Skeletal muscle cell (primary cell): ENCODE measurements around the gene MYMK.

ENCODE experiments used
- DNase-seq: peaks from one replicate; pipeline ENCODE4 v3.0.0-alpha.2; 2010; ENCODE audit warnings: low read depth
- H3K4me3 ChIP-seq: 2 replicates; pipeline ENCODE4 v1.5.1; 2011; ENCODE audit warnings: low read depth, mild to moderate bottlenecking, control low read depth, low read length, moderate library complexity

Gene MYMK

DNA sequence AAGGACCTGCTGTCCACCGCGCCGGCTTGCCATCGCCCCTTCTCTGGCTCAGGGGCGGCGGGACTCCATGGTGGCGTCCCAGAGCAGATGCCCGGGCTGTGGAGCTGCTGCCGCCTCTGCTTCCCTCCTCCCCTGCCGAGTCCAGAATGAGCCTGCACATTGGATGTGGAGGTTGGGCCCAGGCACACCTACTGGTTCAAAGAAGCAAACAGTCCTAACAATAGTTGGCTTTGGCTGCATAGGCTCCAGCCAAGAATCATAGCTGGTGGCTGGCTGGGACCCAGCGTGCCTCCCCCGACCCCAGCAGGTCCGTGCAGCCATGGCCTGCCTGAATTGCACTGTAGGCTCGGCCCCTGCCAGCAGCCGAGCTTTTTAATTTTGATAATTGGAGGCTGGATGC lies 35.6 kb upstream of the MYMK start:
- DNase-seq, result no peak
- no peak overlapping the region for H3K4me3 ChIP-seq

DNA sequence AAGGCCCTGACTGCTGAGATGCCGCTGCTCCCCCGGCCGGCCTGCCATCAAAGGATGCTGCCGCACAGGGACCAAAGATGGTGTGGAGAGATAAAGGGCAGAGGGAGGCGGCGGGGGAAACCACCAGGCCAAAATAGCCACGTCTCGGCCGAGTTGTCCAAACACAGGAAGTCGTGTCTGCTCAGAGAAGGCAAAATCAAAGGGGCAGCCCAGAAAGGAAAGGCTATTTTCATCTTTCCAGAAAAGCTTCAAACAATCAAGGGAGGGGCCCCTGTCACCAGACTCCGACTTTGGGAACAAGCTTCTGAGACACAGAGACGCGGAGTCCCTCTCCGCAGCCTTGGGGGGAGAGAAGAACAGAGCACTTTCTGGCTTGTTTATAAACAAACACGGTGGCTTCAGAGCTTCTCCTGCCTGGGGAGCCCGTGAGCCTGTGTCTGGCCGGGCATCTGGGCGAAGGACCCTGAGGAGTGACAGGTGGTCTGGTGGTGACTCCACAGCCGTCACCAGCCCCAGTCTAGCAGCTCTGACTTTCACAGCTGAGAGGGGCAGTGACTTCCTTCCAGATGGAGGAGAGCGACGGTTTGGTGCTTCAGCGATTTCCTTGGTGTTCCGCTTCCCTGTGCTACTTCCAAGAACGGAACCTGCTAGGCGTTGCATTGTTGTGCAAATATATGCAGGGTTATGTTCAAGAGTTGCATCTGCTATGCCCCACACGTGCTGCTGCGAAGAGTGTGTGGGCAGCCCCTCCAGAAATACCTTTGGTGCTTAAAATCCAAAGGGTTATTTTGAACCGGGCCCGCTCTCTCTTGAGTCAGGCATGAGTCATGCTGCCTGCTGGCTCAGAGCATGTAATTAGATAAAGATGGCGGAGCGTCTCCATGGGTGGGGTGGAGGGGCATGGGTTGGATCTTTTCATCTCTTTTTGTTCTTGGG lies 33.7 kb upstream of the MYMK start:
- no peak overlapping the region for H3K4me3 ChIP-seq
- peak; percentile 30 for DNase-seq

DNA sequence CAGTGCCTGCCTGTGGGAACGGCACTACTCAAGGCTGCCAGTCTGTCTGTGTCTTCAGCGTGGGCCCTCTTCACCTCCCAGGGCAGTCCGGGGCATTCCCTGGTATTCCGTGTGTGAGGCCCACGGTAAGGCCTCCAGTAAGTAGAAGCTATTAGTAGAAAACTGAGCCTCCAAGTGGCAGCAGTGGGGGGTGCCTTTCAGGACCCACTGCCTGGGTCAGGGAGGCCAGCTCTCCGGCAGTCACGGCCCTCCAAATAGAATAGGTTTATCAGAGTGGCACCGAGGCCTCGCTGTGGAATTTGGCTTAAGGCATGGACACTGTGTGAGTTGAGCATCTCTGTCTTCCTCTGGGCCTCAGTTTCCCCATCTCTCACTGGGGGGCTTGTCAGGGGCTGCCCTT lies 32.8 kb upstream of the MYMK start:
- DNase-seq, result no peak
- H3K4me3 ChIP-seq, result no peak overlapping the region

- DNase-seq, result no peak
- no peak overlapping the region for H3K4me3 ChIP-seq
Observed at GRCh38 chr9:133556354-133556753, 31.6 kb upstream of the MYMK start.

- no peak for DNase-seq
- H3K4me3 ChIP-seq, result no peak overlapping the region
Observed at GRCh38 chr9:133554729-133555128, 30.0 kb upstream of the MYMK start.

DNA sequence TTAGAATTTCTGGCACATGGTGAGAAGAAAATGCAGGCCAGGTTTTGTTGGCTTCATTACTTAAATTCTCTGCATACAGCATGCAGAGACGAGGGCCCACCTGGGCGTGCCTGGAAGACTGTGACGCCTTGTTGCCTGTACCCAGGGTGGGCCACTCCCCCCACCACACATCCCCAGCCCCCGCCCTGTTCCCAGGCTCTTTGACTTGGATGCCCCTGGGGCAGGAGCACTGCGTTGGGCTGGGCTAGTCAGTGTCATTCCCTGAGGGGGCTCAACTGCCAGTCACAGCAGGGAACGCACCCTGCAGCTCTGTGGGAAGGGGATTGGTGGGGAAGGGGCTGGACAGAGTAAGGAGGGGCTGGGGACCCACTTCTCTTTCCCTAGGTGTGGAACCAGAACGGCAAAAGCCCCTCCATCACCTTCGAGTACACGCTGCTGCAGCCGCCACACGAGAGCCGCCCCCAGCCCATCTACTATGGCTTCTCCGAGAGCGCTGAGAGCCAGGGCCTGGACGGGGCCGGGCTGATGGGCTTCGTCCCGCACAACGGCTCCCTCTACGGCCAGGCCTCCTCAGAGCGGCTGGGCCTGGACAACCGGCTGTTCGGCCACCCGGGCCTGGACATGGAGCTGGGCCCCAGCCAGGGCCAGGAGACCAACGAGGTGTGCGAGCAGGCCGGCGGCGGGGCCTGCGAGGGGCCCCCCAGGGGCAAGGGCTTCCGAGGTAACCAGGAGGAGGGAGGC lies 29.4 kb upstream of the MYMK start:
- no peak overlapping the region for H3K4me3 ChIP-seq
- DNase-seq, result no peak

DNA sequence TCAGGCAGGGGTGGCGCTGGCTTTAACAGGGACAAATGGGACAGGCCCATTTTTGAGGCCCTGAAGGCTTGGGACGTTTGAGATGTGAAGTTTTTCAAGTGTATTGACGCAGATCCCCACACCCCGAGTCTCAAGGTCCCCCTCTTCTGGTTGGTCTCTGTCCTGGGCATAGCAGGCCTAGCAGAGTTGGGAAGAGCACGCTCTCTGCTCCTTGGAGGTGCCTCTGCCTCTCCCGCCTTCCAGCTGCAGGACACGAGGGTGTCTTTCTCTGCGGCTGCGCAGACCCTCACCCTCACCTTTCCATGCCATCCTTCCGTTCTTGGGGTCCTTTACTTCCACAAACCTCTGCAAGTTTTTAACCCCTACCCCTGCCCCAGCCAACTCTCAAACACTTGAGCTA lies 28.4 kb upstream of the MYMK start:
- no peak overlapping the region for H3K4me3 ChIP-seq
- no peak for DNase-seq

DNA sequence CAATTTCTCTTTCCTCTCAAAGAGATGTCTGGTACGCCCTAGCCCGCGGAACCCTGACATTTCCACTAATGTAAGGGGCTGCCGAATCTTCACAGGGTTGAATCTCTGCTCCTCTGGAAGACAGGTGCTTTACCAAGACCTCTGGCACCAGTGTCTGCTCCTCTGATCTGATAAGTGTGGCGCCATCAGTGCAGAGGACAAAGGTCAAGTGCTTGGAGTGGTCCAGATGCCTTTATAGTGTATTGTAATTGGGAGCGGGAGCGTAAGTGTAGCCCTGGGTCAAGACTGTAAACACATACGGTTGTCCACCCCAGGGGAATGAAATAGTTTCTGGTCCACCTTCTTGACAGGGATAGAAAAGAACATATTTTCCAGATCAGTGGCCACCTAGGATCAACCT lies 27.5 kb upstream of the MYMK start:
- no peak for DNase-seq
- no peak overlapping the region for H3K4me3 ChIP-seq

- no peak overlapping the region for H3K4me3 ChIP-seq
- no peak for DNase-seq
Observed at GRCh38 chr9:133551446-133551845, 26.7 kb upstream of the MYMK start.

DNA sequence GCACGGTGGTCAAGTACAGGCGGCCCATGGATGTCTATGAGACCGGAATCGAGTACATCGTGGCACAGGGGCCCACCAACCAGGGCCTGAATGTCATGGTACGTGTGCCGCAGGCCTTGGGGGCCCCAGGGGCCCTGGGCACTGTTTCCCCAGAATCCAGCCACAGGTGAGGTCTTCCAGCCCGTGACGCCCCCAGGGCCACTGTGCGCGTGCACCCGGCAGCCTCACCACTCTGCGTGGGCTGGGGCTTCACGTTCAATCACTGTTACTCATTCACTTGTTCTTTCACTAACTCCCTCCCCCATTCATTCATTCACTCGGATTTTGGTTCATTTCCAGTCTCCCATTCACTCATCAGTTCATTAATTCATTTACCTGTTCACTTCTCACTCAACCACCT lies 22.4 kb upstream of the MYMK start:
- no peak for DNase-seq
- H3K4me3 ChIP-seq, result no peak overlapping the region

GRCh38 chr9:133546287-133546680 lies 21.5 kb upstream of the MYMK start:
- no peak overlapping the region for H3K4me3 ChIP-seq
- no peak for DNase-seq

DNA sequence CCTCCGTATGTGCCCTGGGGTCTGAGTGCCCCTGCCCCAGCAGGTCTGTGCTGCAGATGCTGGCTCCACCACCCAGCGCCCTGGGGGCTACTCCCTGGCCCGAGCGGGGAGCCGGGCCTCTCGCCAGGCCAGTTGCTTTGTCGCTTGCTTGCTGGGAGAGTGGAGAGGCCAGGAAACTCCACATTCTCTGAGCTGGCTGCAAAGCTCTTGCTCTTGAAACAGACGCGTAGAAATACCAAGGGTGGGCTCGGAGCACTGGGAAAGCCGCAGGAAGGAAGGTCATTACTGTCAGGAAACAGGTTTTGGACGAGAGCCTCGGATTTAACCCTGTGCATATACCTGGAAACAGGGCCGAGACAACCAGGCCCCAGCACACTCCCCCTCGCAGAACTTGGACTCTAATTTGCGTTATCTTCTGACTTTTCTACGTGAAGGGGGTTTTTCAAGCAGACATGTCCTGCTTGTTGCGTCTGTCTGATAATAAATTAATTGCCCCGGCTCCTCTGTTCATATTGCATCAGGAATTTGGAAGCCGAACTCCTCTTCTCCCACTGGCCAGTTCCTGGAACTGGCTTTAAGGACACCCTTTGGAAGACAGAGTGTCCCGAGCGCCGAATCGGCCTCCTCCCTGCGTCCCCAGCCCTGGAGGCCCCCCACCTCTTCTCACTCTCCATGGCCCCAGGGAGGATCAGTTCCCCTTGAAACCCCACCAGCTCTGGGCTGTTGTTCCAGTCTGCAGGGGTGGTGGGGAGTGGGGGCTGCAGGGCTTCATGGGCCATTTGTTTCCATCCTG lies 20.9 kb upstream of the MYMK start:
- no peak for DNase-seq
- H3K4me3 ChIP-seq, result no peak overlapping the region

DNA sequence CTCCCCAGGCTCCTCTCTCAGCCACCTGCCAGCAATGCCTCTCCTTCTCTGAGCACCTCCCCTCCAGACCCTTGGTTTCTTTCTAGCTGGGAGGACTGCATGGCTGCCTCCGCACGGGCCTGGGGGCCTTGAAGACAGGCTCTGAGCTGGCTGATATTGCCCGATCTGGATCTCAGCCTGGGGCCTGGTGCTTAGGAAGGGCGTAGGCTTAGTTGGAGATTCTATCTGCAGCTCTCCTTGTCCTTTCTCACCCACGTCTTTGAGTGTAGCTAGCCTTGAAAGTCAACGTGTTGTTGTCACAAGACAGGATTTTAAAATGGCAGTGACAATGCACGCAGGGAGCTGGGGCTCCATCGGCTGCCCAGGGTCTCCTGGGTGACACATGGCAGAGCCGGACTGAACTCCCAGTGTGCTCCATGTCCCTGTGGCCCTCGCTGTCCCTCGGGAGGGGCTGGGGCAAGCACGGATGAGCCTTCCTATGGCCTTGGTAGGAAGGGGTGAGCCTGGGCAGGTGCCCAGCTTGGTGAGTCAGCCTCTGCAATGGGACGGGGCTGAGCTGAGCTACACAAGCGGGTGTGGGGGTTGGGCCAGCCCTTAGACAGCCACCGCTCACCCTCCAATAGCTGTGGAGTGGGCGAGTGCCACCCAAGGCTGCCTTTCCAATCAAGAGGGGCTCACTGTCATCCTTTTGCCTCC lies 19.2 kb upstream of the MYMK start:
- no peak for DNase-seq
- no peak overlapping the region for H3K4me3 ChIP-seq

DNA sequence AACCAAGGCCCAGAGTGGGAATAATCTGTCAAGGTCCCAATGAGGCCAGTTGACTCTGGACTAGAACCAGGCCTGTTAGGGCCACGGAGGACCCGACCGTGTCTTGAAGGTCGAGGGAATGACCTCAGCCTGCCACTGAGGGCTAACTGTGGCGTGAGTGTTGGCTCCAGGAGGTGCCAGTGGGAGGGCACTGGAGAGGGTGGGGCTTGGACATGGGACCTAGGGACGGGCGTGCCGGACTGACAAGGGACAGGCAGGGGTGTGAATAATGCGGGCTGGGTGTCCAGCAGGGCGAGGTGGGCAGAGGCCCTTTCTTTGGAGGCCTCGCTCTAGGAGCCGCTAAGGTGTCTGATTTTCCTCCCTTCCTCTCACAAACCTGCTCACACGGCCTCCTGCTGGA lies 17.2 kb upstream of the MYMK start:
- no peak overlapping the region for H3K4me3 ChIP-seq

GRCh38 chr9:133540698-133541025 lies 15.9 kb upstream of the MYMK start:
- H3K4me3 ChIP-seq, result no peak overlapping the region
- DNase-seq, result no peak

More for the DNA sequence above, 17.2 kb upstream of the MYMK start:
- no peak for DNase-seq

DNA sequence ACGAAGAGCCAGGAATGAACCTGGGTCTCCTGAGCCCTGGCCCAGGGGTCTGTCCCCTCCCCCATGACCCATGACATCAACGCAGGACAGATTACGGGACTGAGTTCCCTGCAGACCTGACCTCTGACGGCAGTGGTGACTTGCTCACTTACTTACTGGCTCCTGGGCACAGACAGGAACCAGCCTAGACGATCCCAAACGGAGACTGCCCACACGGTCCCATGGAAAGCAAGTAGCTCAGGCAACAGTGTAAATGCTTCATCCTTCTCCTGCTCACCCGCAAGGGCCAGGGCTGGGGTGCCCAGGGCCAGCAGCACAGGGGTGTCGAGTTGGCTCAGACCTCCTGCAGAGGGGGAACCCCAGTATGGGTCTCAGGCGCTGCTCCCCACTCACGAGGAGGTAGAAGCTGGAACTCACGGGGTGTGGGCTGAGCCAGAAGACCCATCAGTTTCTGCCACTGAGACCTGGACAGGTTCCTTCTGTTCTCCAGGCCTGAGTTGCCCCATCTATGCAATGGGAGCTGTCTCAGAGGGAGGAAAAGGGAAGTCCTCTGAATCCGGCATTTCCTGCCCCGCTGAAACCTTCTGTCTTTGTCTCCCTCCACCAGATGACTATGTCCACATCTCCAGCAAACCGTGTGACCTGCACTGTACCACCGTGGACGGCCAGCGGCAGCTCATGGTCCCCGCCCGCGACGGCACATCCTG lies 15.4 kb upstream of the MYMK start:
- H3K4me3 ChIP-seq, result no peak overlapping the region
- no peak for DNase-seq

DNA sequence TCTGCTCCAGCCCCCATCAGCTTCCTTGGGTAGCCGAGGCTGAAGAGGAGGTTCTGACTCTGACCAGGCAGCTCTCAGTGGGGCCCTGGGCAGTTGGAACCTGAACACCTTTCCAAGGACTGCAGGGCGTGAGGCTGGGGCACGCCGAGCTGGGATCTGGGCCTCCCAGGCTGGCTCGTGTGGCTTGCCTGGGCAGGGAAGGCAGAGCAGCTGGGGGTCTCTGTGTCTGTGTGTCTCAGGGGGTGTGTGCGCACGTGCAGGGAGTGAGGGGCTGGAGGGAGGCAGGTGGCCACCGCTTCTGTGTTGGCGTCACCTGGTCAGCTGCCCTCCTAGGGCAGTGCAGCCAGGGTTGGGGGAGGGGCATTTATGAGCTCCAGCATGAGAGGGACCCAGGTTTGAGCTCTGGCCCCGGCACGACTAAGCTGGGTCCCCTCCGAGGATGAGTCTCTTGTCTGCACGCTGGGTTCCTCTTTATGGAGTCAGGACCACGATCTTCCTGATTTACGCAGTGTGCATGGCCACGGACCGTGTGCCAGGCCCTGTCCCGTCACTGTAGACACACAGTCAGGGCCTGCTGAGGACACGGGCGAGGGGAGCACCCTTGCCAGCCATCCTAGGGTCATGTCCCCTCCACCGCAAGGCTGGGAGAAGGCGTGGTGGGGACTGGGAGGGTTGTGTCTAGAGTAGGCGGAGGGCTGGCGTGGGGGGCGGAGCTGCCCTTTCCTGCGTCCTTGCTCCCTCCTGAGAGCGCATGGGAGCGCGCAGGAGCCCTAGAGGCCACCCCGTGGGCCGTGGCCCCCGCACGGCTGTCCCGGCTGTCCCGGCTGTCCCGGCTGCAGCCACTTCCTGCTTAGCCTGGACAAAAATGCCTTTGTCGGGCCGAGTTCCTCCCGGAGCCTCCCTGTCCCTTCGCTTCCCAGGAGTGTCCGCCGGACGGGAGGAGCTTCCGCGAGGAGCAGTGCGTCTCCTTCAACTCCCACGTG lies 14.4 kb upstream of the MYMK start:
- DNase-seq, result no peak
- no peak overlapping the region for H3K4me3 ChIP-seq

DNA sequence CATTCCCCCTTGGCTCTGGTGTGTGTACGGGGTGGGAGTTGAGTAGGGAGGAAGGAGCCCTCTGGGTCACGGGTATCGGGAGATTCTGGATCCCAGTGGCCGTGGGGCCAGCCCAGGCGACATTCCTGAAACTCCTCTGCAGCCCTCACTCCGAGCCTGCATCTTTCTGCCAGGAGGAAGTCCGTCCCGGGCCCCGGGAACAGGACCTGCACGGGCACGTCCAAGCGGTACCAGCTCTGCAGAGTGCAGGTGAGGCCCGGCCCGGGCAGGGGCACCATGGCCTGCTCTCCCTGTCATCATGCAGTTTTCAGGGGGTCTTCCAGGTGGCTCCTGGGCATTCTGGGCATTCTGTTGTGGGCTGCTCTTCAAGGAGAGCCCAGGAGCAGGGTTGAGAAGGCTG lies 13.4 kb upstream of the MYMK start:
- no peak for DNase-seq
- H3K4me3 ChIP-seq, result no peak overlapping the region
